HEK293 (cell line): ENCODE measurements around the gene ZMYND12.

Experiments used
- GFI1B ChIP-seq: fragments of 450-650 bp; formaldehyde crosslinking; IDR thresholded peaks from 2 replicates; pipeline ENCODE4 v1.5.1; 2016; ENCODE audit warnings: missing biosample characterization, missing genetic modification characterization
- GLI2 ChIP-seq: fragments of 450-650 bp; formaldehyde crosslinking; IDR thresholded peaks from 2 replicates; pipeline ENCODE4; 2017; ENCODE audit warnings: missing biosample characterization, missing genetic modification characterization, low read depth, borderline replicate concordance
- GLIS1 ChIP-seq: fragments of 450-650 bp; formaldehyde crosslinking; IDR thresholded peaks from 2 replicates; pipeline ENCODE4 v1.5.1; 2016; ENCODE audit warnings: missing biosample characterization, missing genetic modification characterization
- GLIS2 ChIP-seq: fragments of 450-650 bp; formaldehyde crosslinking; IDR thresholded peaks from 2 replicates; pipeline ENCODE4 v1.5.1; 2016; ENCODE audit warnings: missing biosample characterization, missing genetic modification characterization
- KLF10 ChIP-seq: fragments of 450-650 bp; IDR thresholded peaks from 2 replicates; pipeline ENCODE4 v1.5.1; 2018; ENCODE audit warnings: missing biosample characterization, mild to moderate bottlenecking, missing genetic modification characterization
- MZF1 ChIP-seq: fragments of 450-650 bp; formaldehyde crosslinking; IDR thresholded peaks from 2 replicates; pipeline ENCODE4 v1.5.1; 2017; ENCODE audit warnings: missing biosample characterization, missing genetic modification characterization, borderline replicate concordance
- OSR2 ChIP-seq: fragments of 450-650 bp; formaldehyde crosslinking; IDR thresholded peaks from 2 replicates; pipeline ENCODE4 v1.5.1; 2016; ENCODE audit warnings: missing biosample characterization, missing genetic modification characterization
- PRDM10 ChIP-seq: fragments of 450-650 bp; formaldehyde crosslinking; IDR thresholded peaks from 2 replicates; pipeline ENCODE4 v1.5.1; 2016; ENCODE audit warnings: missing biosample characterization, missing genetic modification characterization
- PRDM6 ChIP-seq: fragments of 450-650 bp; formaldehyde crosslinking; IDR thresholded peaks from 2 replicates; pipeline ENCODE4 v1.5.1; 2017; ENCODE audit warnings: missing biosample characterization, missing genetic modification characterization
- RBAK ChIP-seq: fragments of 450-650 bp; formaldehyde crosslinking; IDR thresholded peaks from 2 replicates; pipeline ENCODE4 v1.5.1; 2016; ENCODE audit warnings: missing biosample characterization, missing genetic modification characterization
- ZBTB20 ChIP-seq: fragments of 450-650 bp; formaldehyde crosslinking; IDR thresholded peaks from 2 replicates; pipeline ENCODE4 v1.5.1; 2016; ENCODE audit warnings: missing biosample characterization, missing genetic modification characterization
- ZBTB6 ChIP-seq: fragments of 450-650 bp; formaldehyde crosslinking; IDR thresholded peaks from 2 replicates; pipeline ENCODE4 v1.5.1; 2017; ENCODE audit warnings: missing biosample characterization, missing genetic modification characterization
- ZFP41 ChIP-seq: fragments of 450-650 bp; formaldehyde crosslinking; IDR thresholded peaks from 2 replicates; pipeline ENCODE4 v1.5.1; 2016; ENCODE audit warnings: missing biosample characterization, missing genetic modification characterization, borderline replicate concordance
- ZIC2 ChIP-seq: fragments of 450-650 bp; formaldehyde crosslinking; IDR thresholded peaks from 2 replicates; pipeline ENCODE4 v1.5.1; 2016; ENCODE audit warnings: missing biosample characterization, missing genetic modification characterization
- ZNF121 ChIP-seq: fragments of 450-650 bp; formaldehyde crosslinking; IDR thresholded peaks from 2 replicates; pipeline ENCODE4 v1.5.1; 2016; ENCODE audit warnings: missing biosample characterization, missing genetic modification characterization
- ZNF146 ChIP-seq: fragments of 450-650 bp; formaldehyde crosslinking; IDR thresholded peaks from 2 replicates; pipeline ENCODE4 v1.5.1; 2016; ENCODE audit warnings: missing biosample characterization, missing genetic modification characterization
- ZNF214 ChIP-seq: fragments of 450-650 bp; formaldehyde crosslinking; IDR thresholded peaks from 2 replicates; pipeline ENCODE4 v1.5.1; 2017; ENCODE audit warnings: missing biosample characterization, mild to moderate bottlenecking, missing genetic modification characterization, borderline replicate concordance
- ZNF248 ChIP-seq: fragments of 450-650 bp; formaldehyde crosslinking; IDR thresholded peaks from 2 replicates; pipeline ENCODE4 v1.5.1; 2017; ENCODE audit warnings: missing biosample characterization, missing genetic modification characterization
- ZNF335 ChIP-seq: fragments of 450-650 bp; formaldehyde crosslinking; conservative IDR thresholded peaks from 2 replicates; pipeline ENCODE4 v1.5.1; 2016; ENCODE audit warnings: missing biosample characterization, missing genetic modification characterization
- ZNF366 ChIP-seq: fragments of 450-650 bp; formaldehyde crosslinking; conservative IDR thresholded peaks from 2 replicates; pipeline ENCODE4 v1.5.1; 2016; ENCODE audit warnings: missing biosample characterization, missing genetic modification characterization
- ZNF488 ChIP-seq: fragments of 450-650 bp; formaldehyde crosslinking; IDR thresholded peaks from 2 replicates; pipeline ENCODE4 v1.5.1; 2016; ENCODE audit warnings: missing biosample characterization, missing genetic modification characterization
- ZNF548 ChIP-seq: fragments of 450-650 bp; formaldehyde crosslinking; IDR thresholded peaks from 2 replicates; pipeline ENCODE4 v1.5.1; 2016; ENCODE audit warnings: missing biosample characterization, missing genetic modification characterization
- ZNF549 ChIP-seq: fragments of 450-650 bp; IDR thresholded peaks from 2 replicates; pipeline ENCODE4 v1.5.1; 2018; ENCODE audit warnings: missing biosample characterization, missing genetic modification characterization, mild to moderate bottlenecking, inconsistent platforms, moderate library complexity
- ZNF555 ChIP-seq: fragments of 450-650 bp; formaldehyde crosslinking; conservative IDR thresholded peaks from 2 replicates; pipeline ENCODE4 v1.5.1; 2017; ENCODE audit warnings: missing biosample characterization, mild to moderate bottlenecking, missing genetic modification characterization, inconsistent platforms
- ZNF610 ChIP-seq: fragments of 450-650 bp; formaldehyde crosslinking; IDR thresholded peaks from 2 replicates; pipeline ENCODE4 v1.5.1; 2016; ENCODE audit warnings: missing biosample characterization, missing genetic modification characterization, borderline replicate concordance
- ZNF629 ChIP-seq: fragments of 450-650 bp; formaldehyde crosslinking; IDR thresholded peaks from 2 replicates; pipeline ENCODE4 v1.5.1; 2017; ENCODE audit warnings: missing biosample characterization, missing genetic modification characterization
- ZNF776 ChIP-seq: fragments of 450-650 bp; formaldehyde crosslinking; IDR thresholded peaks from 2 replicates; pipeline ENCODE4 v1.5.0; 2017; ENCODE audit warnings: missing biosample characterization, missing genetic modification characterization, borderline replicate concordance
- ZNF785 ChIP-seq: fragments of 450-650 bp; formaldehyde crosslinking; IDR thresholded peaks from 2 replicates; pipeline ENCODE4 v1.5.1; 2016; ENCODE audit warnings: missing biosample characterization, missing genetic modification characterization
- ZSCAN5A ChIP-seq: fragments of 450-650 bp; formaldehyde crosslinking; IDR thresholded peaks from 2 replicates; pipeline ENCODE4 v1.5.1; 2016; ENCODE audit warnings: missing biosample characterization, missing genetic modification characterization
- TF ChIP-seq, protein P1 (sequence below): fragments of 450-650 bp; formaldehyde crosslinking; IDR thresholded peaks from 2 replicates; pipeline ENCODE4 v1.5.1; 2017; ENCODE audit warnings: missing biosample characterization, missing genetic modification characterization

The ZMYND12 gene

DNA sequence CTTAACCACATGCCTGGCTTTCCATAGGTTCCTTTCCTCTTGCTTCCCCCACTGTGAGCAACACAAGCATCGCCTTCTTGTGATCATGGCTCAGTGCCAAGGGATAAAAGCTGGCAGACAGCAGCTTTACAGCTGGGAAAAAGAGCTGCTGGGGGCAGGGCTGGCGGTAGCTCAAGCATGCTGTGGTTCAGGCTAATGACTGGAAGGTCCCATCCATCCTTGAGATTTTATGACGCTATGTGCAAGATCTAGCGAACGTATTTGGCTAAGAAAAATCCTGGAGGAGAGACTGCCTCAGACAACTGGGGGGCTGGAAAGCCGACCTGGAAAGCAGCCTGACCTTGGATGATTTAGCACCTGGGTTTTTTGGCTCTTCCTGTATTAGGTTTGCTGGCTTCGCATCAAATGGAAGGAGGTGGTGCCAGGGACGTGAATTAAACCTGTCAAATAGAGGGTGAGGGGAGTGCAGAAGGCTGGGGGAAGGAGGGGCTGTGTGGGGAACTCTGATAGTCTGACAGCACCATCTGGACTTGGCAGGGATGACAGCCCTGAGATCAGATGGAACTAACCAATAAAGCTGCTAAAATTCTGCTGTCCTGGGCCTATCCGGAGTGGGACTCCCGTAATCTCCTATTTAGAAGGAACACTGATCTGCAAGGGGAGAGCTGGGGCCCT lies 34.8 kb downstream of the ZMYND12 start (continued):
- TF ChIP-seq PRDM10 (tag by site-specific recombination) = peak; percentile 93
- 0 out of 2 replicates have a peak, but pooled peaks have one; percentile 31 for TF ChIP-seq ZNF366 (tag by site-specific recombination)
- TF ChIP-seq RBAK (tag by site-specific recombination) = no peak
- 0 out of 2 replicates have a peak, but pooled peaks have one; percentile 20 for TF ChIP-seq ZBTB20 (tag by site-specific recombination)
- TF ChIP-seq ZNF785 (tag by site-specific recombination) = no peak
- TF ChIP-seq OSR2 = peak; percentile 97
- no peak for TF ChIP-seq ZSCAN5A (tag by site-specific recombination)
- TF ChIP-seq ZIC2 = peak; percentile 61
- no peak for TF ChIP-seq ZNF214 (tag by site-specific recombination)
- no peak for TF ChIP-seq ZFP41 (tag by site-specific recombination)
- peak; percentile 51; the same call in 1 of the 2 replicates for TF ChIP-seq ZNF335 (tag by site-specific recombination)
- no peak for TF ChIP-seq GLI2 (tag by site-specific recombination)
- TF ChIP-seq GLIS2 (tag by site-specific recombination) = peak; percentile 28; the same call in 1 of the 2 replicates
- TF ChIP-seq ZNF146 (tag by site-specific recombination) = no peak
- TF ChIP-seq ZNF629 = peak; percentile 70
- peak; percentile 93 for TF ChIP-seq GLIS1 (tag by site-specific recombination)
- TF ChIP-seq ZNF121 (tag by site-specific recombination) = no peak
- no peak for TF ChIP-seq ZNF248
- TF ChIP-seq ZNF488 = no peak
- no peak for TF ChIP-seq ZNF555 (tag by site-specific recombination)
- TF ChIP-seq, protein P1, sequence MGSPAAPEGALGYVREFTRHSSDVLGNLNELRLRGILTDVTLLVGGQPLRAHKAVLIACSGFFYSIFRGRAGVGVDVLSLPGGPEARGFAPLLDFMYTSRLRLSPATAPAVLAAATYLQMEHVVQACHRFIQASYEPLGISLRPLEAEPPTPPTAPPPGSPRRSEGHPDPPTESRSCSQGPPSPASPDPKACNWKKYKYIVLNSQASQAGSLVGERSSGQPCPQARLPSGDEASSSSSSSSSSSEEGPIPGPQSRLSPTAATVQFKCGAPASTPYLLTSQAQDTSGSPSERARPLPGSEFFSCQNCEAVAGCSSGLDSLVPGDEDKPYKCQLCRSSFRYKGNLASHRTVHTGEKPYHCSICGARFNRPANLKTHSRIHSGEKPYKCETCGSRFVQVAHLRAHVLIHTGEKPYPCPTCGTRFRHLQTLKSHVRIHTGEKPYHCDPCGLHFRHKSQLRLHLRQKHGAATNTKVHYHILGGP (tag by site-specific recombination) = no peak
- TF ChIP-seq MZF1 (tag by site-specific recombination) = peak; percentile 53; the same call in 1 of the 2 replicates
- TF ChIP-seq ZNF610 (tag by site-specific recombination) = peak; percentile 37; the same call in 1 of the 2 replicates
- TF ChIP-seq ZBTB6 = peak; percentile 85
- TF ChIP-seq PRDM6 (tag by site-specific recombination) = no peak
- peak; percentile 64 for TF ChIP-seq KLF10 (tag by site-specific recombination)
- TF ChIP-seq GFI1B (tag by site-specific recombination) = no peak
- TF ChIP-seq ZNF548 = no peak
- TF ChIP-seq ZNF776 (tag by site-specific recombination) = no peak
- TF ChIP-seq ZNF549 (tag by site-specific recombination) = no peak
